Upper lobe of left lung (tissue), 6 donors: ENCODE results near the gene TVP23A. TPM values are rescaled to one million over a fixed set of nuclear protein-coding genes. Genes with fewer than 3 reads are reported as not detected.

ENCODE experiments used
- ATAC-seq, 2 donors: fragments of 200-7000 bp; cut with Tn5 transposase; one replicate each; pipeline ENCODE4 v1.9.1; 2022; ENCODE audit warnings: mild to moderate bottlenecking in 2 of 2, moderate library complexity in 2 of 2; ENCODE audit not compliant: low FRiP score in 2 of 2
- DNase-seq, 2 donors: peaks; one replicate each; pipeline ENCODE4 v3.0.0-alpha.2; 2019 to 2020
- H3K27ac ChIP-seq, 4 donors: fragments of 200-600 bp; sonication (generic); one replicate each; pipeline ENCODE4 v1.5.1; 2016 to 2019
- H3K27me3 ChIP-seq, 4 donors: fragments of 200-600 bp; sonication (generic); one replicate each; pipeline ENCODE4 v1.5.1; 2017 to 2019
- H3K36me3 ChIP-seq, 4 donors: fragments of 200-600 bp; sonication (generic); one replicate each; pipeline ENCODE4 v1.5.1; 2016 to 2019
- H3K4me1 ChIP-seq, 4 donors: fragments of 200-600 bp; sonication (generic); one replicate each; pipeline ENCODE4 v1.5.1; 2018 to 2019
- H3K4me3 ChIP-seq, 4 donors: fragments of 200-600 bp; sonication (generic); one replicate each; pipeline ENCODE4 v1.5.1; 2017 to 2019; ENCODE audit warnings: mild to moderate bottlenecking in 2 of 4, moderate library complexity in 1 of 4
- H3K9me3 ChIP-seq, 4 donors: fragments of 200-600 bp; sonication (generic); one replicate each; pipeline ENCODE4 v1.5.1; 2018 to 2019
- CTCF ChIP-seq, 6 experiments: fragments of 450-650 bp in 4 of 6; fragments of 200-600 bp in 2 of 6; sonication (generic) in 2 of 6; IDR thresholded peaks; one replicate each; pipeline ENCODE4 v1.5.1; 2016 to 2019; ENCODE audit warnings: antibody characterized with exemption in 6 of 6
- EP300 ChIP-seq, 4 donors: sonication (generic); formaldehyde crosslinking; IDR thresholded peaks; one replicate each; pipeline ENCODE4 v1.5.1; 2017; ENCODE audit warnings: antibody characterized with exemption in 4 of 4, control low read depth in 2 of 4
- POLR2A ChIP-seq, 4 donors: fragments of 450-650 bp; IDR thresholded peaks; one replicate each; pipeline ENCODE4 v1.5.1; 2016 to 2017; ENCODE audit warnings: antibody characterized with exemption in 4 of 4, mild to moderate bottlenecking in 2 of 4
- POLR2AphosphoS5 ChIP-seq, 2 donors: sonication (generic); formaldehyde crosslinking; IDR thresholded peaks; one replicate each; pipeline ENCODE4 v1.5.1; 2017; ENCODE audit warnings: antibody characterized with exemption in 2 of 2
- whole genome bisulfite sequencing, 2 donors: methylation state at CpG; one replicate each; pipeline ENCODE4 v1.1.5; 2017 to 2018; 5-methylcytosine and 5-hydroxymethylcytosine counted together
- total RNA-seq, 6 donors: library from RNA; depleted of rRNA in 4 of 6; stranded (reverse); fragments of >200 nt in 4 of 6; gene quantifications; one replicate each; pipeline versions ENCODE4 v1.1.0 to v1.2.1, GENCODE V29; 2016 to 2021
- donor health status: DM: no; HTN: no; CAD: no; lungs with moderate emphysema.
- donor health status: DM: no; HTN: yes; CAD: no; lungs with severe emphysema.

The TVP23A gene
- total RNA-seq, 6 donors from 2014 or later = 0.20 to 2.3 (median 0.61) TPM; not detected in 2

GRCh38 chr16:10824111-10824893 lies 5.7 kb upstream of the TVP23A start:
- peak overlapping the region; percentile 8 to 89 (median 40) for H3K27ac ChIP-seq
- no peak for ATAC-seq
- no peak for TF ChIP-seq POLR2AphosphoS5 (IDR thresholded peaks at IDR 0.05)
- DNase-seq = peak in 1 of 2 donors; percentile 76
- H3K4me1 ChIP-seq = peaks cover 34 to 45% (median 40%) of the 10 kb centered on the region in 4 donors
- H3K36me3 ChIP-seq = no peaks in the 10 kb centered on the region
- WGBS, 2 donors = 74 to 75% methylated on average over 13 of the region's 13 CpGs
- H3K9me3 ChIP-seq = no peaks in the 10 kb centered on the region
- no peak overlapping the region for H3K4me3 ChIP-seq
- no peaks in the 10 kb centered on the region for H3K27me3 ChIP-seq

GRCh38 chr16:10822702-10823101 lies 4.1 kb upstream of the TVP23A start:
- Histone ChIP-seq H3K9me3 (no peaks in the 10 kb centered on the region), H3K27ac (no peak overlapping the region), H3K27me3 (no peaks in the 10 kb centered on the region), H3K36me3 (no peaks in the 10 kb centered on the region), H3K4me1 (peaks cover 18 to 29% (median 24%) of the 10 kb centered on the region in 4 donors), H3K4me3 (no peak overlapping the region)
- no peak for ATAC-seq
- TF ChIP-seq POLR2A (IDR thresholded peaks at IDR 0.05) (no peak), EP300 (IDR thresholded peaks at IDR 0.05) (no peak), POLR2AphosphoS5 (IDR thresholded peaks at IDR 0.05) (no peak), CTCF (IDR thresholded peaks at IDR 0.05) (no peak)
- 91 to 95% methylated on average over 5 to 7 of the region's 7 CpGs for WGBS, 2 donors
- DNase-seq = no peak

GRCh38 chr16:10820546-10820945 lies 2.0 kb upstream of the TVP23A start:
- Histone ChIP-seq H3K36me3 (no peaks in the 10 kb centered on the region), H3K27me3 (no peaks in the 10 kb centered on the region), H3K27ac (no peak overlapping the region), H3K4me1 (peaks cover 4 to 12% (median 7%) of the 10 kb centered on the region in 4 donors), H3K9me3 (no peaks in the 10 kb centered on the region), H3K4me3 (no peak overlapping the region)
- ATAC-seq = no peak
- DNase-seq = no peak
- no peak for TF ChIP-seq POLR2A (IDR thresholded peaks at IDR 0.05)
- no peak for TF ChIP-seq POLR2AphosphoS5 (IDR thresholded peaks at IDR 0.05)
- TF ChIP-seq CTCF (IDR thresholded peaks at IDR 0.05) = no peak
- no peak for TF ChIP-seq EP300 (IDR thresholded peaks at IDR 0.05)
- 48 to 64% methylated on average over 1 of the region's 1 CpG for WGBS, 2 donors

GRCh38 chr16:10817514-10817913 lies 1.1 kb downstream of the TVP23A start:
- ATAC-seq = no peak
- Histone ChIP-seq H3K27ac (no peak overlapping the region), H3K4me1 (peaks cover 0 to 4% (median under 1%) of the 10 kb centered on the region in 4 donors), H3K9me3 (no peaks in the 10 kb centered on the region), H3K4me3 (no peak overlapping the region), H3K36me3 (no peaks in the 10 kb centered on the region), H3K27me3 (no peaks in the 10 kb centered on the region)
- DNase-seq = no peak
- TF ChIP-seq POLR2A (IDR thresholded peaks at IDR 0.05) (no peak), EP300 (IDR thresholded peaks at IDR 0.05) (no peak), CTCF (IDR thresholded peaks at IDR 0.05) (no peak), POLR2AphosphoS5 (IDR thresholded peaks at IDR 0.05) (no peak)
- 100% methylated on average over 1 of the region's 1 CpG for WGBS, 2 donors

GRCh38 chr16:10813099-10813455 lies 5.5 kb downstream of the TVP23A start:
- peaks cover 0 to 9% (median 2%) of the 10 kb centered on the region in 4 donors for H3K4me1 ChIP-seq
- H3K27me3 ChIP-seq = no peaks in the 10 kb centered on the region
- no peaks in the 10 kb centered on the region for H3K36me3 ChIP-seq
- no peak overlapping the region for H3K27ac ChIP-seq
- H3K9me3 ChIP-seq = no peaks in the 10 kb centered on the region
- no peak overlapping the region for H3K4me3 ChIP-seq
- DNase-seq (no peak), ATAC-seq (no peak)
- 76 to 83% methylated on average over 4 of the region's 4 CpGs for WGBS, 2 donors
- TF ChIP-seq CTCF (IDR thresholded peaks at IDR 0.05) = no peak
- no peak for TF ChIP-seq POLR2AphosphoS5 (IDR thresholded peaks at IDR 0.05)
- no peak for TF ChIP-seq EP300 (IDR thresholded peaks at IDR 0.05)
- TF ChIP-seq POLR2A (IDR thresholded peaks at IDR 0.05) = no peak
